Stimulated activated CD4-positive, alpha-beta T cell treated with anti-CD3 and anti-CD28 coated beads, Interleukin-4, amount 100 ng/mL, for 4 hours (primary cell): ENCODE measurements around the gene OTUB2.

Experiments used
- DNase-seq, 2 experiments: peaks; one replicate each; pipeline ENCODE4 v3.0.0-alpha.2; 2020

OTUB2 gene

DNA sequence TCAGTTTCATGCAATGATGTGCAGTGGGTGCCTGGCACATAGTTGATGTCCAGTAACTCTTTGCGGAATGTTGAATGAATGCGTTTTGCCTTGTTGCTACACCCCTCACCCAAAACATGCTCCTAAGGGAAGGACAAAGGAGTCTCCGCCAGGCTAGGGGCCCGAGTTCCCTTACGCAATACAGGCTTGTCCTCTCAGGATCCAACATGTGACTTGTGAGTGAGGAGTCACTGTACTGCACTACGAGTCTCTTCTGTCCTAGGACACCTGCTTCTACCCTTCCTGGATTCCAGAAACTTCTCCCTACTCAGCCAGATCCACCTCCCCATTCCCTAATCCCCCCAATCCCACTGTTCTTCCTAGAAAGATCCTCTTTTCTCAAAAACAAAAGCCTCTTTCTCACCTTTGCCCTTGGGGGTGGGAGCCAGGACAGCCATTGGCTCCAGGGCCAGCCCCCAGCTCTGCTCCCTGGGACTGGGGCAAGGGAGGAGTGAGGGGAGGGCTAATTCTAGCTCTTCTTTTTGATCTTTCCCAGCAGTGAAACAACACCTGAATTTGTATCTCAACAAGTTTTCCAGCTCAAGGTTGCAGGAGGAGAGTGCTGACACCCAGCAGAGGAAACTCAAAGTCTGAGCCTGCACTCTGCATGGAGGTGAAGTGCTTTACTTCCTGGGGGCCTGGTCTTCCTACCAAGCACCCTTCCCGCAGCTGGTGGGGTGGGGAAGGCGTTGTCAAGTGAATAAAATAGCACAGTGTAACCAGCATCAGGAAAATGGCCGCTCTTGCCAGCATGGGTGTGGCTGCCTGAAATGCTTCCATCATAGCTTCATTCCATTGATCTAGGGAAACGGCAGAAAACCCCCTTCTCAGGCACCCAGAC is 3.4 kb upstream of the OTUB2 start:
- DNase-seq: no peak

DNA sequence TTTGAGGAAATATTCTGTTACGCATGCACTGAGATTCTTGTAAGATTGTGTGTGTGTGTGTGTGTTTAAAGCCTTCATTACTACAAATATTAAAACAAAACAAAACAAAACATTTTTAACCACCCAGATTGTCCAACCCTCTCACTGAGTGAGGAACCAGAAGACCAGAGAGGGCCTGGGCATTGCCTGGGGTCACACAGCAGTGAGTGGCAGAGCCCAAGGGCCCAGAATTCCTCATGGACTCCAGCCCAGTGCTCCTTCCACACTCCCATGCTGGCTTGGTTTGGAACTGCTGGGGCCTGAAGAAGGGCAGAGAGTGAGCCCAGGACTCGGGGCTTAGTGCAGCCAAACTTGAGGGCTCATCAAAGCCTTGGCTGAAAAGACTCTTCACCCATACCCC is 1.6 kb upstream of the OTUB2 start:
- DNase-seq: no peak

DNA sequence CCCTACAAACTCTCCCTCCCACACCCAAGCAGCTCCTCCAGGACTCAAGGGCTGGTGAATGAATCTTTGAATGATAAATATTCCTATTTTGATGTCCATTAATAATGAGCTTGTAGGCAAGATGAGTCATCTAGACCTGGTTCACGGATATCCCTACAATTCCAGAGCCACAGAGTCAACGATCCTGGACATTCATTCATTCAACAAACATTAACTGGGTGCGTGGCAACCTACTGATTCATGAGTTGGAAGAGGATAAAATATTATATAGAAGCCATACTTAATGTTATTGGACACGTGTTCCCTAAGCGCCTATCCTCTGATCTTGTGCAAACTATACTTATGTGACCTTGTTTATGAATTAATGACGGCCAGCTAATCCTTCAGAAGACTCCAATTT is 420 bp upstream of the OTUB2 start:
- DNase-seq: no peak

DNA sequence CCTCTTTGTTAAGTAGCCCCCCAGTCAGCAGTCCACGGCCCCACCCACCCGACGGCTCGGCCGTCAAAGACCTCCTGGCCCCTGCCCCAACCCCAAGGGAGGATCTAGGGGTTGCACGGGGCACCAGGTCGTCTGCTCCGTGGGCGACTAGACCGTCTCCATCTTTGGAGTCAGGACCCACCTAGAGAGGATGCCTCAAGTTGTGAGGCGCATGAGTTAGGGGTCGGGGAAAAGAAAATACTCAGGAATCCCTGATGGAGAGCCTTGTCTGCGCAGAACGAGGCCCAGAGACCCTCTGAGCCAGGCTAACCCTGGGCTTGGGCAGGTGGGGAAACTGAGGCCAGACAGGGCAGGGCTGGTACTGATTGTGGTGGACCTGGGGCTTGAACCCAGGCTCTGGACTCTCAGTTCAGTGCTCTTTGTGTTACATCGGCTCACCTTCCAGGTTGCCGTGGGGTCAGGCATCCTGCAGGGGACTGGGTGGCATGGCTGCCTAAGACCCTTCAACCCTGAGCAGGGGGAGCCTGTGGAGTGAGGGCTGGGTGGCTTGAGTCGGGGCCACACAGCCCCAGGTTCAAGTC is 839 bp downstream of the OTUB2 start:
- DNase-seq: no peak

DNA sequence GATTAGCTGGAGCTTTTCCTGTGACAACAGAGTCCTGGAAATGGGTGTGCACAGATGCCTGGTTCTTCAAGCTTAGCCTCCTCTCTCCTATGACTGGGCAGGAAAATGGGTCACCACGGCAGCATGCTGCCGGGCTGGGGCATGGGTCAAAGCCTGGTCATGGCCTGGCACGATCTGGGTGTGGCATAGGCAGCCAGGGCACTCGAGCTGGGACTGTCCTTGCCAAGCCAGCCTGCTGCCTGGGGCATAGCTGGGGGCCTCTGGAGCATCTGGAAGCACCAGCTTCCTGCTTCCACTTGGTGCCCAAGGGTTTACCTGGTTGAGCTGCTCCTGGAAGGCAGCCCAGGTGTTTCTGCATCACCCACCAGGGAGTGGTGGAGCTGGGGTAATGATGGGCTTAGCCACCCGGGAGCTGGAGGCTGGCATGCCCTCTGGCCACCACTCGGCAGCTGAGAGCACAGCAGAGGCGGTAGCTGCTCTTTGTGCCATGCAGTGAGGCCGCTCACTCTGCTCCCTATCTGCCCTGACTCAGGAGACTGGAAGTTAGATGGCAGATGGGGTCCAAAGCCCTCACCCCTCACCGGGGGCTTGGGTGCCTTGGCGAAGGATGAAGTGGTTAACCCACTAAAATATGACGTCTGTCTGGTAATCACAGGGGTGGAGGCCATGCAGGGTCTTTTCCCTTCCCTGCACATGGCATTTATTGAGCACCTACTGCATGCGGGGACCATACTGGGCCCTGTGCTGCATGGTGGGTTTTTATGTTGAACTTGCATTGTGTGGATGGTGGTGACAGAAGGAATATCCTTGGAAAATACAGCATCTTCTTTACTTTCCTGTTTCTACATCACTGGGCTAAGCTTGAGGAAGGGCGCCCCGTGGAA is 1.7 kb downstream of the OTUB2 start:
- DNase-seq: no peak

DNA sequence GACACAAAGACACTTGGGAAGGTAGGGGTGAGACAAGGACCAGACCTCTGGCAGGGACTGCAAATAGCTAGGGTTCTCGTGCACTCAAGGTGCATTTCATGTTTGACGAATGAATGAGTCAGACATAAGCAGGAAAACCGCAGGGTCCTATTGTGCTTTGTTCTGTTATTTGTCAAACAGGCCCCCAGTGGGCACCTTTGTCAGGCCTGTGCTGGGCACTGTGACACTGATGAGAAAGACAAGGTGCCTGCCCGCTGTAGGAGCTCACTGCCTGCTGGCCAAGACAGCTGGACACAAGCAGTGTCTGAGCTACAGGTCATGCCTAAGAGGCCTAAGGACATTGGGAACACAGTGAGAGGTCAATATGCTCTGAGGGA is 2.3 kb downstream of the OTUB2 start:
- DNase-seq: no peak

DNA sequence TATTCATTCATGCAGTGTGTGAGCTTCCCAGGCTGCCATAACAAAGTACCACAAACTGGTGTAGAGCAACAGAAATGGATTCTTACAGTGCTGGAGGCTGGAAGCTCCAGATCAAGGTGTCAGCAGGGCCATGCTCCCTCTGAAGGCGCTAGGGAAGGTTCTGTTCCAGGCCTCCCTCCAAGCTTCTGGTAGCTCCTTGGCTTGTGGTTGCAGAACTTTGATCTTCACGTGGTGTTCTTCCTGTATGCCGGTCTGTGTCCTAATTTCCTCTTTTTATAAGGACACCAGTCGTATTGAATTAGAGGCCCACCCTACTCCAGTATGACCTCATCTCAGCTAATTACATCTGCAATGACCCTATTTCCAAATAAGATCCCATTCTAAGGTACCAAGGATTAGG is 3.1 kb downstream of the OTUB2 start:
- DNase-seq: no peak

DNA sequence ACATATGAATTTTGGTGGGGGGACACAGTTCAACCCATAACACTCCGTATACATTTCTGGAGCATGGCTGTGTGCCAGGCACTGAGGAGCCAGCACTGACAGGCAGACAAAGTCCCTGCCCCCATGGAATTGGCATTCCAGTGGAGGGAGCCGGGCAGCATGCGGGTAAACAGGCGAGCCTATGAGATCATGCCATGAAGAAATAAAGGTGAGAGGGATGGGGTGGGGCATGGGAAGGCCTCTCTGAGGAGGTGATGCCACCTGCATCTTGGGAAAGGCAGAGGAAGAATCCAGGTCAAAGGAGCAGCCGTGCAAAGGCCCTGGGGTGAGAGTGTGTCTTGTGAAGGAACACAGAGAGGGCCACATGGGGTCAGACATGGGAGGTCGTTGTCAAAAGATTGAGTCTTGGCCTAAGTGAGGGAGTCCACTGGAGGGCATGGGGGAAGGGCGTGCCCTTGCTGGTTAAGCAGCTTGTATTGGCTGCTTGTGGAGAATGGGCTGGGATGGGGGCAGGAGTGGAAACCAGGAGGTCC is 3.6 kb downstream of the OTUB2 start:
- no peak for DNase-seq

DNA sequence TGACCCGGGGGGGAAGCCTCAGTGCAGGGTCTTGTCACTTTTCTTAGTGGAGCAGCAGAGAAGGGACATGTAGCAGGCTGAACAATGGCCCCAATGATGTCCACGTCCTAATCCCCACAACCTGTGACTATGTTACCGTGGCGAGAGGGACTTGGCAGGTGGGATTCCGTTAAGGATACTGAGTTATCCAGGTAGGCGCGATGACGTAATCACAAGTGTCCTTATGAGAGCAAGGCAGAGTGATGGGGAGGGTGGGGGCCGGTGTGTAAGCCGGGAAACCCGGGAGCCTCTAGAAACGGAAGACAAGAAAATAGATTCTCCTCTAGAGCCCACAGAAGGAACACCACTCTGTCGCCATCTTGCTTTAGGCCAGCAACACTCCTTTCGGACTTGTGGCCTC is 4.4 kb downstream of the OTUB2 start:
- no peak for DNase-seq

DNA sequence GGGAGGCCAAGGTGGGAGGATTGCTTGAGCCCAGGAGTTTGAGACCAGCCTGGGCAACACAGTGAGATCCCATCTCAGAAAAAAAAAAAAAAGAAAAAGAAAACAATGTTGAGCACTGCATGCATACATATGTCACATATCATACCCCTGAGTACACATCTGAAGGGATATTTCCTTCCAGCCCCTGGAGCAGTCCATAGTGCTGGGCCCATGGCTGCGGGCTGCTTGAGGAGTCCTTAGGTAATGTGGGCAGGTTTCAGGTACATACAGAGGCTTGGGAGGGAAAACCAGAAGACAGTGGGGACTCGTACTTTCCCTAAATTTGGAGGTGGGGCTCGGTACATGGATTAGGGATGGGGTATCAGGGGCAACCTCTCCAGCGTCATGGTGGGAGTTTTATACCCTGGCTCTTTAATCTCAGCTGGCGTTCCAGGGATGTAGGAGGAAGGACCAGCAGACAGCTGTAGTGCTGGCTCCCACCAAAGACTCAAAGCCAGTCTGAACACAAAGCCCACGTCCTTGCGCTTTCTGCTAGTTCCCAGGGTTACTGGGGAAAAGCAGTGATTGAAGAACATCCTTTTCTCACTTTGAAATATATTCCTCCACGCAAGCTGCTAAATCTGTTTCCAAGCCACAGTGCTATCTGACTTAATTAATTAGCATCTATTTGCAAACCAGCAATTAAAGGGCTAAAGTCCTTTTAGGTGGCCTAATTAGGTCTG is 5.2 kb downstream of the OTUB2 start:
- DNase-seq: no peak

DNA sequence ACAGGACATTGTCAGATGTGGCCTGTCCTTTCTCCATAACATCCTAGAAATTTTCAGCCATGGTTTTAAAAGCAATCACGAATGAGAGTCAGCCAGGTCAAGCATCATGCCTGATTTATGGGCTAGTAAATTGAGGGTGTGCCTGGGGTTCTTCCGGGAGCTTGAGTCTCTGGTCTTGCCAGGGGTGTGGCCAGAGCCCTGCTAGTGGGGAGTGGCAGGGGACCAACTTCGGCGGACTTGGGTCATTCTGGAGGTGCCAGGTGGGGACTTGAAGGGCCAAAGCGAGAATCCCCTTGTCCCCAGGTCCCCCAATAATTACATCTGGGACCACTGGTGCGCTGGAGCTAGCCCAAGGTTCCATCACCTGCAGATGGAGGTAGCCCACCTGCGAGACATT is 5.7 kb downstream of the OTUB2 start:
- no peak for DNase-seq

DNA sequence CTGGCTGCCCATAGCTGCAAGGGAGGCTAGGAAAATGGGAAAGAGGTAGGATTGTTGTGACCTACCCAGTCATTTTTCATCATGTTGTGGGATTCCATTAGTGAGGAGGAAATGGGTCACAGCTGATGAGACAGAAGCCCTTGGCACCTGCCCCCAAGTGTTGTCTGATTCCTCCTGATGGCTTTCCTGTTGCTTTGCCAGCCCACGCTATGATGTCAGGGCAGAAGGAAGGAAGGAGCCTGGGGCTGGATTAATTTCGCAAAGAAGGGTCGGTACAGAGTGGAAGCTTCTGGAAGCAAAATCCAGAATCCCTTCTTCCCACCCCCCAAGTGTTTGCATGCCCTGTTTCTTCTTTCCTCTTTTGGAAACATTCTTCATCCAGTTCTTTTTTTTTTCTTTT is 8.7 kb downstream of the OTUB2 start:
- no peak for DNase-seq

DNA sequence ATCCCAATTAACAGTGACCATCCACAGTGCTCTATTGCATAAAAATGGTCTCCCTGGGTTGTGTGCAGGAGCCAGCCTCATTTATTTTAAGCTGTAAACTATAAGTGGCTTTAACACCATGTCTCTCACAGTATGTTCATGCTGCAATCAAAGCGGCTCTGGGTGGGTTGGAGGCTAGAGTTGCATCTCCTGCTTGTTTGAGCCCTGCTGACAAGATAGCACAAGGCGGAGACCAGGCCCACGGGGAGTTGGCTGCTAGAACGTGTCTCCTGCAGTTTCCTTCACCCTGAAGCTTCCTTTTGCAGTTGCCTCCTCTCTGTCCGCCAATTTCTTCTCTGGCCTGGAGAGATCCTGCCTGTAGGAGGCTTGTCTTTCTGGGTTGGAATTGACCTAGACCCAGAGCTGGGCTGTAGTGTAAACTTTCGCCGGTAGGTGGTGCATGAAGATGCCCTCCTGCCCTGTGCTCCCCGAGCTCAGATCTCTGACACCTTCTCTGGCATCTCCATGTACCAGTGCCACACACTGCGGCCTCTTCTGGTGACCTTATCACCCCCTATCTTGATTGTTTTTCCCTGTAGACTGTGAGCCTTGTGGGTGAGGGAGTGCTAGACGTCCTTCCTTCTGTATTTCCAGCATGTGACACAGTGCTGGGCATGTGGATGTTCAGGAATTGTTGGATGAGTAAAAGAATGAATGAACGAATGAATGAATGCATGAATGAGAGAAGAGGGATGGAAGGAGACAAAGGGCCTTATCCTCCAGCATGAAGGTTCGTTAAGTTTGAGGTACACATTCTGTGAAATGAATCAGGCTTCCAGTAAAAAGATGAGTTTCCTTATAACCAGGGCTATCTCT is 10.4 kb downstream of the OTUB2 start:
- DNase-seq: peak; percentile 59 to 71

DNA sequence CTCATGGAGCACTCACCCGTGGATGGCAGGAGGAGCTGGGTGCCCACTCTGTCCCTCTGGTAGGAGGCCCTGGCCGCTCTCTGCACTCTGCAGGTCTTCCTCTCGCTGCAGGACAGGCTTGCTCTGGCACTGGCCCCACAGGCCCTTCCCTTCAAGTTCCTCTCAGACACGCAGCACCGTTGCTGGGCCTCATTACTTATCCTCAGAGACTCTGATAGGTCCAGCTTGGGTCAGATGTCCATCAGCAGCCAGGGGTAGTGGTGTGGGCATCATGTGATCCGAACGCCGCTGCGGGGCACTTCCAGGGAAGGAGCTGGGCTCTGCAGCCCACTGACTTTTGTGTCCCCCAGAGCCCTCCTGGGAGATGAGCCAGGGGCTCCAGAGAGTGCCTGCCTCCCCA is 11.8 kb downstream of the OTUB2 start:
- DNase-seq: no peak

DNA sequence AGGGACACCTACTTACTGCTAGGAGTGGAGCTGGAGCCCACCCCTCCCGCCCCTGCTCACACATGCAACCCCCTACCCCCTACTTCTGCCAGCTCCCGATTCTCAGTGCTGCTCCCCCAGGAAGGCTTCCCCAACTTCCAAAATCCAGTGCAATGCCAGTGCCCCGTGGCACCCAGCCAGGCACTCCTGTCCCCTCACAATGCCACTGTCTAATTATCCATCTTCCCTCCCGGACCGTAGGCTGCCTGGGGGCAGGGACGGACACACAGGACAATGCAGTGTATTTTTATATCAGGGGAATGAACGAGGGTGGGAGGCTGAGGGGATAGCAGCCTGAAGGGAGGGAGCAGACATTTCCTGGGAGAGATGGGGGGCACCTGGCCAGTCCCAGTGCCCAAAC is 12.4 kb downstream of the OTUB2 start:
- DNase-seq: no peak

DNA sequence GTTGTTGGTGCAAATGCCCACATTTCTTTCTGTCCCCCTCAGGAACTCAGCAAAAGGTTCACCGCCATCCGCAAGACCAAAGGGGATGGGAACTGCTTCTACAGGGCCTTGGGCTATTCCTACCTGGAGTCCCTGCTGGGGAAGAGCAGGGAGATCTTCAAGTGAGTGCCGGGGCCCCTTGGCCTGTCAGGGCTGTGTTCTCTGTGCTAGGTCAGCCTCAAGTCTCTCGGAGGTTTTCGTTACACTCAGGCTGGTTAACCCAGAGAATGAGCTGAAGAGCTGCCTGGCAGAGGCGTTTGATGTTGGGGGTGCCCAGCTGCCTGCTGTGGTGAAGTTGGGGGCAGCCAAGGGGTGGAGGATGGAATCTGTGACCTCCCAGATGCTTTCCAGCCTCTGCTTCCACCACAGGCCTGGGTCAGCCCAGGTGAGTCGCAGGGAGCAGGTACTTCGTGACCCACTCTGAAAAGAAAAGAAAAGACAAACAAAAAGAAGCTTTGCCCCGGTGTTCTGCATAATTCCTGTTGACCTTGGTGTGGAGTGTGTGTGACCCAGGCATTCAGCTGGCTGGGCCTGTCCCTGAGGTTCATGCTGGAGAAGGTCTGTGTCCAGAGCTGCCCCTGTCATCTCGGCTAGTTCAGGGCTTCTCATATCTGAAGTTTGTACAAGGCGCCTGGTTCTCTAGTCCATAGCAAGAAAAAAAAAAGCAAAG is 12.9 kb downstream of the OTUB2 start:
- no peak for DNase-seq

DNA sequence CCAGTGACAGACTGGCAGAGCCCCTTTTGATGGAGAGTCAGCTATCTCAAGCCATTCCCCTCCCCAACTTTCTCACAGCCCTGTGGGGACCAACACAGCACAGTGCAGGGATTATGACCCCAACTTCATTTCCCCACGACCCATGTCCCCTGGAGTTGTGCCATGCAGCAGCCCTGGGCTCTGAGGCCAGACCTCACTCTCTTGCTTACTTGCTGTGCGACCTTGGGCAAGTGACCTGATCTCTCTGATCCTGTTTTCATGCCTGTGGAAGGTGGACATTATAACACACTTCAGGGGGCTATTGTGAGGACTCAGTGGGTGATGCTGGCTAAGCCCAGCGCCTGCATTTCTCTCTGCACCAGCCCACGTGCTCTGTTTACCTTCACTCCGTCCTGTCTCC is 14.1 kb downstream of the OTUB2 start:
- no peak for DNase-seq

DNA sequence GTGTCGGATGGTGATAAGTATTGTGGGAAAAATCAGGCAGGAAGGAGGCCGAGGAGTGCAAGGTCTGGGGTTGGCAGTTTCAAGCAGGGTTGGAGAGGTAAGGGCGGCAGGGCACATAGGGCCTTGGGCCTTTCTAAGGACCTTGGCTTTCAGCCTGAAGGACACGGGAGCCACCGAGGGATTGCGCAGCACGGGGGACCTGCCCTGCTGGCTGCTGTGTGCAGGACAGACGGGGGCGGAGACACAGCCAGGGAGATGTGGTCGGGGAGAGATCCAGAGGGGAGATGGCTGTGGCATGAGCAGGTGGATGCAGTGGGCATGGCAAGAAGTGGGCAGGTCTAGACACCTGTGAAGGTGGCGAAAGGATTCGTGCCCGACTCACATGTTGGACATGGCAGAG is 14.7 kb downstream of the OTUB2 start:
- DNase-seq: no peak

DNA sequence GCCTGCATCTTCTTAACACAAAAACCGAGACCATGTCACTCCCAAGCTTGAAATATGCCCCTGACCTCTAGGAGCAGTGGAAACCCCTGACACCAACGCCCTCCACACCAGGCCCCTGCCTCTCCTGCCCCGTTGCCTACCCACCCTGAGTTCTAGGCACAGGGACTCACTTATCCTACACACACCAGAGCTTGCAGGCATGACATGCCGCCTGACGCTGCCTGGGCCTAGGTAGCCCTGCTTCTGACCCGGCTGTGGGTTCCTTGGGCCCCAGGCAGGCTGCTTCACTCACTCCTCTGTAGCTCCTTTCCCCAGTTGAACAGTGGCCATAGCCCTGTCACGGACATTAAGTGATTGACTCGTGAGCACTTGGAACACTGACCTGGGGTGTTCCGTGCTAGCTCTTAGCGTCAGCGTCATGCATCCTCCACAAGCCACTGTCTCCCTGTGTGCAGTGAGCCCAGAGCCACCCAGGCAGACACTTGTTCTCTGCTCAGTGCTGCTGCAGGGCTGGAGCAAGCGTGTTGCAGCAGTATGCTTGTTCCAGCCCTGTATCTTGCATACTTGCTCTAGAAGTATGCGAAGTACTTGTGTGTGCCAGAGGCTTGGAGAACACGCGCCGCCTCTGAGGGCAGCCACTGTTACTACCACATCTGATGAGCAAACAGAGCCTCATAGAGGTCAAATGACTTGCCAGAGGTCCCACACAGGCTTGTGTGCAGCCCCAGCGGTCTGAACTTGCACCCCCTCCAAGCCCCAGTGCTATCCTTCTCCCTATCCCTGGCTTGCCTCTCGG is 15.6 kb downstream of the OTUB2 start:
- DNase-seq: no peak

DNA sequence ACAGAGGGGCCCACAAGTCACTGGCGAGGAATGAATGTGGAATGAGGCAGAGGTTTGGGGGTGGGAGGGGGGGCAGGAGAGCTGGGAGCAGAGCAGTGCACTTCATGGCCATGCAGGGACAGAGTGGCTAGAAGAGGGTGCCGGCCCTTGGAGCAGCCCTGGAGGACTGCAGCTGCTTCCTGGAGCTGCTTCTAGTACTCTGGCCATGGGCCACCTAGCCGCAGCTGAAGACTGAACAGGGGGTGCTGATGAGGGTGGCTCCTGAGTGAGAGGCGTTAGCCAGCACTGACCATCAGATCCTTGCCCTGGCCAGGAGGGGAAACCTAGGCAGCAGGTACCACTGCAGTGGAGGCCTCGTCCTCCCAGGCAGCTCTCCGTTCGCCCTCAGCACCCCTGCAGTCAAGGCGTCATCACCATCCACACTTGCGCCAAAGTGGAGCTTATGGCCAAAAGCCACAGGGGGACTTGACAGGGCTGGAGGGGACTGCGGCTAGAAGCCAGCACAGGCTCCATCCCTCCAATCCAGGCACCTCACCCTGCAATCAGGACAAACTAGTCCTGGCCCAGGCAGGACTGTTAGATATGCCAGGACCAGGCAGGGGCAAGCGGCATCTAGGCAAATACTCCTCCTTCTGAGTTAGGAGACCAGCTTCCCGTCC is 16.4 kb downstream of the OTUB2 start:
- DNase-seq: no peak
